COLO829 (cell line): Measurements from ENCODE around the gene PTBP3.
"Not testable (repeated sequence)": the region's sequence is repeated elsewhere in the genome, so short reads cannot be mapped to it uniquely, and the experiment has no call there.

Source experiments
- DNase-seq: peaks from one replicate; pipeline ENCODE4 v3.0.0; 2012; ENCODE audit warnings: low spot score

Gene PTBP3

DNA sequence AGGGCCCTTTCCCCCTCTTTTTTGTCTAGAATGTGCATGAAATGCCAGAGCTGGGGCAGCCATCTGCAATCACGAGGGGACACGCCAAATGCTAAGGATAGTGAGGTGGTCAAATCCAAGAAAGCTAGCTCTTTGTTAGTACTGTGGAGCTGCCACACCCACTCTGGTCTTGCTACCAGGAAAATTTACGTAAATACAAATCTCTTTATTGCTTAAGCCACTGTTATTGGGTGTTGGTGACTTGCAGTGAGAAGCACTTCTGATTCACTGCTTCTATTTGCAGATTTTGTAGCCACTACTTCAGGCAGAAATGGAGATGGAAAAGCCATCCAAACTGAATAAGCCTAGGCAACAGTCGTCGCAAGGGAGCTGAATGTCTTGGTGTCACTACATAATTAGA, 132.7 kb downstream of the PTBP3 start:
- no peak for DNase-seq

- DNase-seq, result no peak
Observed at GRCh38 chr9:112198646-112199045, 134.8 kb downstream of the PTBP3 start.

GRCh38 chr9:112194969-112195431, 138.4 kb downstream of the PTBP3 start:
- no peak for DNase-seq

DNA sequence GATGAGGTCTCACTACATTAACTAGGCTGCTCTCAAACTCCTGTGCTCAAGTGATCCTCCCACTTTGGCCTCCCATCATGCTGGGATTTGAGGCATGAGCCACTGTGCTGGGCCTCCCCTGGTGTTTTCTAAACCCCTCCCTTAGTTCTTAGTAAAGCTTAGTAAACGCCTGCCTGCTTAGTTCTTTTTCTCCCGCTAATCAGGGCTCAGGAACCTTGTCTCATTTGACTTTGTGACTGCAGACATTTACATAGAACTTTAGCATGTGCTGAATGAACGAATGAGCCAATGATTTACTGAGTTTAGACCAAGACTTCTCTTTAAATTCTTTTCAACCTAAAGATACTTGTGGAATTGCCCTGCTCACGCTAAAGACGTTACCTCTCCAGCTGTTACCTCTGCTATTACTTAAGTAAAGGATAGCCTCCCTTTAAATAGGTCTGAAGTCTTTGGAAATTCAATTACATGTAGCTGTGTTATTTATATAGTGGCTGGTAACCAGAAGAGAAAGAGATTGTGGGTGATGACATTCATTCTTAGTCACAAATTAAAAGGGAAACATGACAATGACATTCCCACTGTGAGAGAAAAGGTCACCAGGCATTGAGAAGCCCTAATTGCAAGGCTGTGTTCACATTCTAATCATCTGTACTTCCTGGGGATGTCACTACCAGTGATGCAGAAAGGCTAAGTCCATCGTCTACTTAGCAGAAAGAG, 139.7 kb downstream of the PTBP3 start:
- DNase-seq, result no peak

- not testable (repeated sequence) for DNase-seq
Observed at GRCh38 chr9:112190320-112190719, 143.1 kb downstream of the PTBP3 start.

DNA sequence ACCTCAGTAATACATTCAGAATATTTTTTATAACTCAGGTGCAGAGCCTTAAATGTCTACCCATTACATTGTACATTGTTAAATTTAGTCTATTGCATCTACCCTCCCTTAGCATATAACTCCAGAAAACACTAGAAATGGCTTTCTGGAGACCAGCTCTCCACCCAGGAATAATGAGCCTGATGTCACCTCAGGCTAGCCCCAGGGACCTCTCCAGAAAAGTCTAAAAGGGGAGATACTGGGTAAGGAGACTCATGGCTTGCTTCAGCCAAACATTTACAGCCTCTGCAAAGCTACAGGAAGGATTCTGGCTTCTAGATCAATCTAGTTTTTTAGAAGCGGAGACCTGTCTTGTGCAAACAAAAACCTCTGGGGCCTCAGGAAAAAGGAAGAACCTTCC, 144.5 kb downstream of the PTBP3 start:
- DNase-seq, result no peak

- no peak for DNase-seq
Observed at GRCh38 chr9:112187404-112187803, 146.0 kb downstream of the PTBP3 start.

- DNase-seq, result no peak
Observed at GRCh38 chr9:112186695-112187094, 146.7 kb downstream of the PTBP3 start.

GRCh38 chr9:112184946-112185345, 148.5 kb downstream of the PTBP3 start:
- no peak for DNase-seq

DNA sequence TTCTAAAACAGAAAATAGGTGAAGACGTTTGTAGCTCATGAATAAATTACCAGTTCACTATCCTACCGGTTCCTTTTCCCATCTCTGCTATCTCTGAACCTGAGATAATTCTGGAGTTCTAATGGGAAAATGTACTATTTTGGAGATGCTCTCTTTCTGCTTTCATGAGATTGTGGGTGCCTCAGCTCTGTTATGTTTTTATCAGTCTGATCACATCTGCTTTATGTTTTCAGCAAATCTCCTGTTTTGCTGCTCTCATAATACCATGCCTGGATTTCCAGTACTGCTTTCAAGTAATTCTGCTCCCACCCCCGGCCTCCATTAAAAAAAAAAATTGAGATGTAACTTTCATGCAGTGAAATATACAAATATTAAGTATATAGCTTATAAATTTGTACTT, 149.2 kb downstream of the PTBP3 start:
- no peak for DNase-seq

DNA sequence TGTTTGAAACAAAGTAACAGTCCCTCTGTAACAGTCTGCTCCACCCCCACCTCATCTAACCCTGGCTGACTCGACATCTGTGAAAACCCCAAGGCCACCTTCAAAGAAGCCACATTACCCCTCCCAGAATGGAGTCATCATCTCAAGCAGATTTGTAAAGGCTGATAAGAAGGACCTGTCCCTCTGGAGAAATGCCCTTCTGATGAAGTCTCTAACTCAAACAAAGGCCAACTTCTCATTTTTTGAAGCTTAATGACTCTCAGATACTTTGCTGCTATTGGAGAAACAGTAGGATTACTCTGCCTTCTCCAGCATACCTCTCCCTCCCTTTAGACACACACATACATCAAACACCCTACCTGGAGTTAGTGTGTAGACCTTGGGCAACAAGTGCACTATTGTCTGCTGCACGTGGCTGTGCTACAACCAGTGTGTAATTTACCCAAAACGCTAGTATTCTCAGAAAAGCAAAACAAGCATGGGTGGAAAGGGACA, 153.0 kb downstream of the PTBP3 start:
- no peak for DNase-seq

DNA sequence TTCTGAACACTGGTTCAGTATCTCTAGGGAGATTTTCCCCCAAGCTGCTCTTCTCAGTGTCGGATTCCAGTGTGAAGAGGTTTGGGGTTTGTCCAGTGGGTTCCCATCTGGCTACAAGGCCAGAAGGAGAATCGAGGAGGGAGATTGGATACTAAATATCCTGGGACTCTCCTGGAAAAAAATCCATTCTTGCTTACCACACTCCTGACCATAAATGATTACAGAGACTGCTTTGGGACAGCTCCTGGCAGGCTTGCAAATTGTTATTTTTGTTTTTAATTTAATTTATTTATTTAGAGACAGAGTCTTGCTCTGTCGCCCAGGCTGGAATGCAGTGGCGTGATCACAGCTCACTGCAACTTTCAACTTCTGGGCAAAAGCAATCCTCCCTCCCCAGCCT, 153.6 kb downstream of the PTBP3 start:
- no peak for DNase-seq

- no peak for DNase-seq
Observed at GRCh38 chr9:112176524-112176923, 156.9 kb downstream of the PTBP3 start.

DNA sequence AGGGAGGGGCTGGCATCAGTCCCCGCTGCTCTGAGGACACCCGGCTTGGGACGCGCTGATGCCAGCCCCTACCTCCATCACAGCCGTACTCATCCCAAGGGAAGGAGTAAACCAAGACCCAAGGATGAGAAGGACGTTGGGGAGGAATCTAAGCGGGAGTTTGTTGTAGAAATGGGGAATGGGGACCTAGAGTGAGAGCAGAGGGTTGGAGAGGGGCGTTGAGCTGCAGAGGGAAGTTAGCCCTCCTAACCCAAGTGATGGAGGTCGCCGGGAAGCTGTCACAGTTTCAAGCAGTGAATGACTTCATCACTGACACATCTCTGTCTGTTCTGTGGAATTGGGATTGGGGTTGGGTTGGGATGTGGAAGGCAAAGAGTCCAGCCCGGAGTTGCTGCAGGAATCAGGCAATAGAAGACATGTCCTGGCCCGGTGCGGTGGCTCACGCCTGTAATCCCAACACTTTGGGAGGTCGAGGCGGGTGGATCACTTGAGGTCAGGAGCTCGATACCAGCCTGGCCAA, 157.6 kb downstream of the PTBP3 start:
- no peak for DNase-seq

- no peak for DNase-seq
Observed at GRCh38 chr9:112174965-112175795, 158.2 kb downstream of the PTBP3 start, which contains the start of gene SUSD1. Gene SUSD1, minus strand, starts transcription at chr9:112175297. Its CDS starts 62 bp downstream, at chr9:112175235.

- DNase-seq, result peak; percentile 37
Observed at GRCh38 chr9:112174222-112174964, 159.0 kb downstream of the PTBP3 start.

GRCh38 chr9:112173489-112174221, 159.8 kb downstream of the PTBP3 start:
- no peak for DNase-seq

GRCh38 chr9:112170968-112171367, 162.5 kb downstream of the PTBP3 start:
- no peak for DNase-seq

- no peak for DNase-seq
Observed at GRCh38 chr9:112170235-112170634, 163.2 kb downstream of the PTBP3 start.

DNA sequence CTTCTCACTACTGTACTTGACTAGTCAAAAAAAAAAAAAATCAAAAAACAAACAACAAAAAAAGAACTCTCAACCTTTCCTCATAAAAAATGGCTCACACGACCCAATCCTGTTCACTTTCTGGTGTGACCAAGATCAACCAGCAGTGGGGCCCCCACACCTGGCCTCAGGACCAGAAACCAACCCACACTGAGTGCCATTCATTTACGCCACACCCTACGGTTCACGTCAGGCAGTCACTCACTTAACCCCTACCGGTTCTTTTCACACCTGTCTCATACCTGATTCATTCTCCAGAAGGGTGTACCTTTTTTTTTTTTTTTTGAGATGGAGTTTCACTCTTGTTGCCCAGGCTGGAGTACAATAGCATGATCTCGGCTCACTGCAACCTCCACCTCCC, 164.1 kb downstream of the PTBP3 start:
- DNase-seq, result no peak

DNA sequence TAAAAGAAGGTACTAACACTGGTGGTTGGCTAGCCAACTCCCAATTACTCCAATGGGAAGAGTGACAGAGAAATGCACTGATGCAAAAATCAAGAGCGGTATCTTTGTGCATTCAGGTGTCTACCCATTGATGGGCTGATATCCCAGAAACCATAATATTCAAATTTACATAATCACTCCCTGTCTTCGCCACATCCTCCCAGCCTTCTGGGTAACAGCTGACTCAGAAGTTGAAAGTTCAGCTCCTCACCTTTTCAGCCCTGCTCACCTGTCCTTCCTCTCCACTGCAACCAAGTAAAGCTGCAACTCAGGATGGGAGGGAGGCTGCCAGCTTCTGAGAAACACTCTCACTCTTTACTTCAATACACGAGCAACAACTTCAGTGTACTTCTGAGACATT, 165.2 kb downstream of the PTBP3 start:
- no peak for DNase-seq
